OCI-LY3 (cell line): ENCODE data around the gene SVBP.

ENCODE experiments used
- H2AFZ ChIP-seq: fragments of 200-600, 300-600 bp; shearing (Covaris generic); 2 replicates; pipeline ENCODE4 v1.6.0; 2014; ENCODE audit warnings: antibody characterized with exemption, low read depth, low read length
- H3K27ac ChIP-seq: fragments of 200-600, 300-600 bp; sonication (generic); 2 replicates; pipeline ENCODE4 v1.5.1; 2014; ENCODE audit warnings: mild to moderate bottlenecking, low read length, moderate library complexity, mixed read lengths
- H3K27me3 ChIP-seq: fragments of 200-600, 300-600 bp; sonication (generic); 2 replicates; pipeline ENCODE4 v1.6.1; 2014; ENCODE audit warnings: low read depth, low read length, mixed read lengths
- H3K36me3 ChIP-seq: fragments of 200-600, 300-600 bp; sonication (generic); replicated peaks from 2 replicates; pipeline ENCODE3; 2014; ENCODE audit warnings: low read depth, low read length, mixed read lengths
- H3K4me1 ChIP-seq: fragments of 300-600, 200-600 bp; sonication (generic); 2 replicates; pipeline ENCODE4 v1.6.1; 2014; ENCODE audit warnings: low read length, mixed read lengths
- H3K4me2 ChIP-seq: fragments of 200-600, 300-600 bp; sonication (generic); 2 replicates; pipeline ENCODE4 v1.6.1; 2014; ENCODE audit warnings: low read length, mixed read lengths
- H3K4me3 ChIP-seq: fragments of 300-600, 200-600 bp; sonication (generic); 2 replicates; pipeline ENCODE4 v1.5.1; 2014; ENCODE audit warnings: antibody characterized with exemption, mild to moderate bottlenecking, low read length, moderate library complexity
- H3K79me2 ChIP-seq: fragments of 300-600, 200-600 bp; shearing (Covaris generic); 2 replicates; pipeline ENCODE4 v1.6.1; 2014; ENCODE audit warnings: mild to moderate bottlenecking, low read length, mixed read lengths
- H3K9ac ChIP-seq: fragments of 300-600, 200-600 bp; shearing (Covaris generic); 2 replicates; pipeline ENCODE4 v1.6.0; 2014; ENCODE audit warnings: mild to moderate bottlenecking, low read length, moderate library complexity
- H3K9me3 ChIP-seq: fragments of 200-600, 300-600 bp; shearing (Covaris generic); 2 replicates; pipeline ENCODE4 v1.6.1; 2014; ENCODE audit warnings: low read length, mixed read lengths; ENCODE audit not compliant: insufficient read depth
- H4K20me1 ChIP-seq: fragments of 200-600, 300-600 bp; sonication (generic); 2 replicates; pipeline ENCODE4 v1.6.1; 2016; ENCODE audit warnings: low read length, mixed read lengths; ENCODE audit not compliant: insufficient read depth
- EZH2phosphoT487 ChIP-seq: fragments of 200-600 bp; shearing (Covaris generic); IDR thresholded peaks from 2 replicates; pipeline ENCODE4 v1.6.1; 2018; ENCODE audit warnings: antibody characterized with exemption, mixed run types, low read depth
- TF ChIP-seq, protein P1 (sequence below): fragments of 200-600, 300-600 bp; sonication (generic); IDR thresholded peaks from 2 replicates; pipeline ENCODE4 v1.5.1; 2014; ENCODE audit warnings: antibody characterized with exemption, low read length, low read depth

The SVBP gene

DNA sequence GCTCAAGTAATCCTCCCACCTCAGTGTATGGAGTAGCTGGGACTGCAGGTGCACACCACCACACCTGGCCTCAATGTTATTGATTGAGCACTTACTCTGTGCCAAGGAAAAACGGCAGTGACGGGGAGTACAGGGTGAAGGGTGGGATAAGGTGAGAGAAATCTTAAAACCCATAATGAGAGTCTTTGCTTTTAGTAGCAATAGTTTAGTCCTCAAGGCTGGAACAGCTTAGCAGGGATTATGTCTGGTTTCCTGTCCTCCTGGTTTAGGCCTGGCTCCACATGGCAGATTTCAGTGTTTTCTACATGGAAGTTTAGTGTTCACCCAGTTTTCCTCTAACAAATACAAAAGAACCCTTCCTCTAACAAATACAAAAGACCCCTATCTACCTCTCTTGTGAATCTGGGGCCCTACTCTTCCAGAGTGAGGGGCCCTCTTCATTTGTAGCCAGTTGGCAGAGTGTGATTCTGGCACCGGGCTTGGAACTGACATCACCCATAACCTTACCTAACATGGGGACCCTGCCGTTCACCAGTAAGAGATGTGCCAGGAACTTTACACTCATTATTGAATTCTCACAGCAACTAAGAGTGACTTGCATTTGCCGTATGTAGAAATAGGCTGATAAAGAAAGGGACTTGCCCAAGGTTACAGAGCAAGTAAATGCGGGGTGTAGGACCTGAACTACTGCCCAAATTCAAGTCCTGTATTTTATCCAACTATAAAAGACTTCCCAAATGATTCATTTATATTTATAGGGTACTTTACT lies 36.1 kb upstream of the SVBP start:
- no peak overlapping the region for H3K4me2 ChIP-seq
- no peaks in the 10 kb centered on the region for H3K27me3 ChIP-seq
- no peak overlapping the region for H2AFZ ChIP-seq
- H4K20me1 ChIP-seq: no peaks in the 10 kb centered on the region
- no peaks in the 10 kb centered on the region for H3K9me3 ChIP-seq
- H3K36me3 ChIP-seq: peaks cover 15% of the 10 kb centered on the region
- no peak overlapping the region for H3K27ac ChIP-seq
- no peak overlapping the region for H3K4me3 ChIP-seq
- H3K4me1 ChIP-seq: peaks cover 10% of the 10 kb centered on the region
- H3K79me2 ChIP-seq: peaks cover 3% of the 10 kb centered on the region; the same call in 1 of the 2 replicates
- TF ChIP-seq EZH2phosphoT487: no peak
- TF ChIP-seq, protein P1, sequence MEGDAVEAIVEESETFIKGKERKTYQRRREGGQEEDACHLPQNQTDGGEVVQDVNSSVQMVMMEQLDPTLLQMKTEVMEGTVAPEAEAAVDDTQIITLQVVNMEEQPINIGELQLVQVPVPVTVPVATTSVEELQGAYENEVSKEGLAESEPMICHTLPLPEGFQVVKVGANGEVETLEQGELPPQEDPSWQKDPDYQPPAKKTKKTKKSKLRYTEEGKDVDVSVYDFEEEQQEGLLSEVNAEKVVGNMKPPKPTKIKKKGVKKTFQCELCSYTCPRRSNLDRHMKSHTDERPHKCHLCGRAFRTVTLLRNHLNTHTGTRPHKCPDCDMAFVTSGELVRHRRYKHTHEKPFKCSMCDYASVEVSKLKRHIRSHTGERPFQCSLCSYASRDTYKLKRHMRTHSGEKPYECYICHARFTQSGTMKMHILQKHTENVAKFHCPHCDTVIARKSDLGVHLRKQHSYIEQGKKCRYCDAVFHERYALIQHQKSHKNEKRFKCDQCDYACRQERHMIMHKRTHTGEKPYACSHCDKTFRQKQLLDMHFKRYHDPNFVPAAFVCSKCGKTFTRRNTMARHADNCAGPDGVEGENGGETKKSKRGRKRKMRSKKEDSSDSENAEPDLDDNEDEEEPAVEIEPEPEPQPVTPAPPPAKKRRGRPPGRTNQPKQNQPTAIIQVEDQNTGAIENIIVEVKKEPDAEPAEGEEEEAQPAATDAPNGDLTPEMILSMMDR: no peak
- no peak overlapping the region for H3K9ac ChIP-seq

- Histone ChIP-seq H2AFZ (no peak overlapping the region), H3K27me3 (no peaks in the 10 kb centered on the region), H3K27ac (no peak overlapping the region), H3K79me2 (peaks cover 10% of the 10 kb centered on the region), H4K20me1 (no peaks in the 10 kb centered on the region), H3K4me2 (no peak overlapping the region), H3K36me3 (peaks cover 15% of the 10 kb centered on the region), H3K9ac (no peak overlapping the region), H3K4me3 (no peak overlapping the region), H3K4me1 (peaks cover 17% of the 10 kb centered on the region), H3K9me3 (no peaks in the 10 kb centered on the region)
- TF ChIP-seq, protein P1: no peak
- no peak for TF ChIP-seq EZH2phosphoT487
These were observed 35.4 kb upstream of the SVBP start for GRCh38 chr1:42852608-42852980.

GRCh38 chr1:42851960-42852607 lies 34.9 kb upstream of the SVBP start:
- Histone ChIP-seq H3K9me3 (no peaks in the 10 kb centered on the region), H3K27ac (no peak overlapping the region), H3K36me3 (peaks cover 15% of the 10 kb centered on the region), H3K4me3 (no peak overlapping the region), H2AFZ (no peak overlapping the region), H3K9ac (no peak overlapping the region), H4K20me1 (no peaks in the 10 kb centered on the region), H3K4me1 (peaks cover 21% of the 10 kb centered on the region), H3K4me2 (no peak overlapping the region), H3K27me3 (no peaks in the 10 kb centered on the region), H3K79me2 (peaks cover 15% of the 10 kb centered on the region)
- TF ChIP-seq, protein P1: no peak
- TF ChIP-seq EZH2phosphoT487: no peak

GRCh38 chr1:42851420-42851819 lies 34.2 kb upstream of the SVBP start:
- H3K4me3 ChIP-seq: no peak overlapping the region
- H2AFZ ChIP-seq: no peak overlapping the region
- H3K27ac ChIP-seq: no peak overlapping the region
- TF ChIP-seq, protein P1: no peak
- no peak for TF ChIP-seq EZH2phosphoT487
- H3K27me3 ChIP-seq: no peaks in the 10 kb centered on the region
- peaks cover 21% of the 10 kb centered on the region for H3K79me2 ChIP-seq
- H3K9me3 ChIP-seq: no peaks in the 10 kb centered on the region
- H3K9ac ChIP-seq: no peak overlapping the region
- H3K36me3 ChIP-seq: peaks cover 15% of the 10 kb centered on the region
- no peak overlapping the region for H3K4me2 ChIP-seq
- peaks cover 21% of the 10 kb centered on the region for H3K4me1 ChIP-seq
- H4K20me1 ChIP-seq: no peaks in the 10 kb centered on the region
